G401.6 (cell line): Measurements from ENCODE around the gene GMEB2.

Experiments
- FAIRE-seq: peaks from 2 replicates; lab custom pipeline; 2012; peaks lifted over from hg19 to GRCh38; lab: Jason Lieb, UNC

Gene GMEB2

GRCh38 chr20:63558804-63559484, 68.0 kb downstream of the GMEB2 start:
- FAIRE-seq: no peak

GRCh38 chr20:63557481-63557891, 69.4 kb downstream of the GMEB2 start:
- no peak for FAIRE-seq

GRCh38 chr20:63556873-63557478, 69.9 kb downstream of the GMEB2 start:
- no peak for FAIRE-seq

- FAIRE-seq: no peak
Measured at GRCh38 chr20:63555661-63556381, 71.1 kb downstream of the GMEB2 start.

- FAIRE-seq: no peak
Measured at GRCh38 chr20:63554361-63555278, 72.3 kb downstream of the GMEB2 start.

GRCh38 chr20:63553933-63554290, 73.0 kb downstream of the GMEB2 start, which contains the start of gene FNDC11:
Gene FNDC11, plus strand, starts transcription at chr20:63554159. Its CDS starts 1,505 bp downstream, at chr20:63555664.
- no peak for FAIRE-seq

- peak; percentile 97 for FAIRE-seq
Measured at GRCh38 chr20:63553251-63553932, 73.5 kb downstream of the GMEB2 start.

GRCh38 chr20:63552481-63553249, 74.2 kb downstream of the GMEB2 start:
- FAIRE-seq: no peak

GRCh38 chr20:63551068-63551467, 75.8 kb downstream of the GMEB2 start:
- no peak for FAIRE-seq

- FAIRE-seq: no peak
Measured at GRCh38 chr20:63549679-63550282, 77.1 kb downstream of the GMEB2 start.

- no peak for FAIRE-seq
Measured at GRCh38 chr20:63549019-63549418, 77.9 kb downstream of the GMEB2 start.

GRCh38 chr20:63548542-63548941, 78.4 kb downstream of the GMEB2 start:
- FAIRE-seq: no peak

GRCh38 chr20:63547725-63548480, 79.0 kb downstream of the GMEB2 start, which contains the start of gene SRMS:
Gene SRMS, minus strand, starts transcription at chr20:63547749. Its CDS starts 286 bp downstream, at chr20:63547463.
- no peak for FAIRE-seq

GRCh38 chr20:63546956-63547724, 79.8 kb downstream of the GMEB2 start:
- no peak for FAIRE-seq

GRCh38 chr20:63546256-63546955, 80.5 kb downstream of the GMEB2 start:
- FAIRE-seq: no peak

GRCh38 chr20:63545814-63546213, 81.1 kb downstream of the GMEB2 start:
- no peak for FAIRE-seq

- FAIRE-seq: no peak
Measured at GRCh38 chr20:63544958-63545516, 81.9 kb downstream of the GMEB2 start.
